GM19099 (cell line): ENCODE results near the gene MGAT4A.

Experiments
- POLR2A ChIP-seq: IDR thresholded peaks from 3 replicates; pipeline ENCODE4 v1.6.1; 2011; ENCODE audit warnings: low read depth; ENCODE audit not compliant: insufficient read length; ENCODE audit errors: extremely low read depth

Gene MGAT4A

GRCh38 chr2:98702127-98702802, 28.7 kb downstream of the MGAT4A start:
- TF ChIP-seq POLR2A, result no peak

- TF ChIP-seq POLR2A, result no peak
Observed at GRCh38 chr2:98701230-98701629, 29.7 kb downstream of the MGAT4A start.

- no peak for TF ChIP-seq POLR2A
Observed at GRCh38 chr2:98698896-98699295, 32.0 kb downstream of the MGAT4A start.

GRCh38 chr2:98697651-98698337, 33.1 kb downstream of the MGAT4A start:
- no peak for TF ChIP-seq POLR2A

- TF ChIP-seq POLR2A, result no peak
Observed at GRCh38 chr2:98696200-98696599, 34.7 kb downstream of the MGAT4A start.

GRCh38 chr2:98695255-98695654, 35.7 kb downstream of the MGAT4A start:
- no peak for TF ChIP-seq POLR2A

GRCh38 chr2:98693477-98693876, 37.5 kb downstream of the MGAT4A start:
- TF ChIP-seq POLR2A, result no peak

- TF ChIP-seq POLR2A, result no peak
Observed at GRCh38 chr2:98692090-98693054, 38.6 kb downstream of the MGAT4A start.

GRCh38 chr2:98691303-98691702, 39.6 kb downstream of the MGAT4A start:
- no peak for TF ChIP-seq POLR2A

- no peak for TF ChIP-seq POLR2A
Observed at GRCh38 chr2:98685930-98686887, 44.7 kb downstream of the MGAT4A start.

- TF ChIP-seq POLR2A, result no peak
Observed at GRCh38 chr2:98683728-98684127, 47.2 kb downstream of the MGAT4A start.

GRCh38 chr2:98676742-98677141, 54.2 kb downstream of the MGAT4A start:
- TF ChIP-seq POLR2A, result no peak

- no peak for TF ChIP-seq POLR2A
Observed at GRCh38 chr2:98674233-98674964, 56.5 kb downstream of the MGAT4A start.

- no peak for TF ChIP-seq POLR2A
Observed at GRCh38 chr2:98669675-98670074, 61.3 kb downstream of the MGAT4A start.
